HG02981 (cell line): Measurements from ENCODE around the gene TOR2A.
"Not testable (repeated sequence)": the region's sequence is repeated elsewhere in the genome, so short reads cannot be mapped to it uniquely, and the experiment has no call there.

Experiments
- ATAC-seq: cut with Tn5 transposase; IDR thresholded peaks from one replicate; pipeline ENCODE4 v1.9.1; 2021; ENCODE audit warnings: mild to moderate bottlenecking, moderate library complexity; ENCODE audit not compliant: unreplicated experiment

TOR2A gene

GRCh38 chr9:127769101-127769500 lies 34.0 kb upstream of the TOR2A start:
- ATAC-seq, result no peak

- ATAC-seq, result no peak
These were observed 33.6 kb upstream of the TOR2A start for GRCh38 chr9:127768698-127769097.

- ATAC-seq, result no peak
These were observed 32.8 kb upstream of the TOR2A start for GRCh38 chr9:127767909-127768331.

GRCh38 chr9:127767410-127767809 lies 32.3 kb upstream of the TOR2A start:
- ATAC-seq, result no peak

- ATAC-seq, result no peak
These were observed 30.3 kb upstream of the TOR2A start for GRCh38 chr9:127765418-127765817.

GRCh38 chr9:127763918-127764384 lies 28.9 kb upstream of the TOR2A start:
- ATAC-seq, result no peak

- ATAC-seq, result no peak
These were observed 27.1 kb upstream of the TOR2A start for GRCh38 chr9:127762111-127762676.

- ATAC-seq, result no peak
These were observed 26.4 kb upstream of the TOR2A start for GRCh38 chr9:127761491-127761956.

GRCh38 chr9:127761061-127761460 lies 26.0 kb upstream of the TOR2A start:
- no peak for ATAC-seq

- ATAC-seq, result no peak
These were observed 23.7 kb upstream of the TOR2A start for GRCh38 chr9:127758843-127759242.

GRCh38 chr9:127756776-127757175 lies 21.7 kb upstream of the TOR2A start:
- ATAC-seq, result not testable (repeated sequence)

GRCh38 chr9:127756233-127756632 lies 21.1 kb upstream of the TOR2A start:
- ATAC-seq, result no peak

GRCh38 chr9:127755061-127756060 lies 20.3 kb upstream of the TOR2A start:
- no peak for ATAC-seq

GRCh38 chr9:127754099-127755060 lies 19.3 kb upstream of the TOR2A start:
- no peak for ATAC-seq

GRCh38 chr9:127753622-127754021 lies 18.5 kb upstream of the TOR2A start:
- ATAC-seq, result no peak

GRCh38 chr9:127753148-127753547 lies 18.1 kb upstream of the TOR2A start:
- no peak for ATAC-seq

- ATAC-seq, result no peak
These were observed 16.4 kb upstream of the TOR2A start for GRCh38 chr9:127751269-127752054.

- no peak for ATAC-seq
These were observed 14.1 kb upstream of the TOR2A start for GRCh38 chr9:127749090-127749787.

GRCh38 chr9:127746959-127747569 lies 12.0 kb upstream of the TOR2A start:
- ATAC-seq, result no peak
